PC-3 (cell line): ENCODE data around the gene PKP2.

Experiments used
- CTCF ChIP-seq: fragments of 300-600 bp; sonication (generic); conservative IDR thresholded peaks from 2 replicates; pipeline ENCODE4 v1.5.1; 2017; ENCODE audit warnings: antibody characterized with exemption, low read depth, mild to moderate bottlenecking, low read length
- EZH2 ChIP-seq: fragments of 300-600 bp; sonication (generic); IDR thresholded peaks from one replicate; pipeline ENCODE4 v1.6.1; 2017; ENCODE audit warnings: antibody characterized with exemption, mild to moderate bottlenecking, low read length; ENCODE audit not compliant: unreplicated experiment
- EZH2phosphoT487 ChIP-seq: fragments of 300-600 bp; sonication (generic); IDR thresholded peaks from 2 replicates; pipeline ENCODE4 v1.6.1; 2018; ENCODE audit warnings: mild to moderate bottlenecking, antibody characterized with exemption, low read length, borderline replicate concordance

- TF ChIP-seq EZH2 (no peak), CTCF (no peak), EZH2phosphoT487 (no peak)
Observed at GRCh38 chr12:32876004-32876403, 20.6 kb downstream of the PKP2 start.
